ENCODE results near the gene SLC9C1. TPM values are rescaled to one million over a fixed set of nuclear protein-coding genes. Genes with fewer than 3 reads are reported as not detected.

The SLC9C1 gene
- total RNA-seq, 6 experiments from 2014 or later = not detected

GRCh38 chr3:112315791-112316190 is 21.8 kb upstream of the SLC9C1 start:
- Mint-ChIP-seq H3K27ac (no peak overlapping the region), H3K27me3 (ENCODE audit: insufficient read depth) (peaks cover 8% of the 10 kb centered on the region), H3K9me3 (no peaks in the 10 kb centered on the region), H3K4me3 (no peak overlapping the region), H3K36me3 (ENCODE audit: low read depth) (no peaks in the 10 kb centered on the region), H3K4me1 (ENCODE audit: low read depth) (no peaks in the 10 kb centered on the region)
- TF ChIP-seq, protein P1, sequence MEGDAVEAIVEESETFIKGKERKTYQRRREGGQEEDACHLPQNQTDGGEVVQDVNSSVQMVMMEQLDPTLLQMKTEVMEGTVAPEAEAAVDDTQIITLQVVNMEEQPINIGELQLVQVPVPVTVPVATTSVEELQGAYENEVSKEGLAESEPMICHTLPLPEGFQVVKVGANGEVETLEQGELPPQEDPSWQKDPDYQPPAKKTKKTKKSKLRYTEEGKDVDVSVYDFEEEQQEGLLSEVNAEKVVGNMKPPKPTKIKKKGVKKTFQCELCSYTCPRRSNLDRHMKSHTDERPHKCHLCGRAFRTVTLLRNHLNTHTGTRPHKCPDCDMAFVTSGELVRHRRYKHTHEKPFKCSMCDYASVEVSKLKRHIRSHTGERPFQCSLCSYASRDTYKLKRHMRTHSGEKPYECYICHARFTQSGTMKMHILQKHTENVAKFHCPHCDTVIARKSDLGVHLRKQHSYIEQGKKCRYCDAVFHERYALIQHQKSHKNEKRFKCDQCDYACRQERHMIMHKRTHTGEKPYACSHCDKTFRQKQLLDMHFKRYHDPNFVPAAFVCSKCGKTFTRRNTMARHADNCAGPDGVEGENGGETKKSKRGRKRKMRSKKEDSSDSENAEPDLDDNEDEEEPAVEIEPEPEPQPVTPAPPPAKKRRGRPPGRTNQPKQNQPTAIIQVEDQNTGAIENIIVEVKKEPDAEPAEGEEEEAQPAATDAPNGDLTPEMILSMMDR (IDR thresholded peaks at IDR 0.05) = no peak
- DNase-seq = no peak

DNA sequence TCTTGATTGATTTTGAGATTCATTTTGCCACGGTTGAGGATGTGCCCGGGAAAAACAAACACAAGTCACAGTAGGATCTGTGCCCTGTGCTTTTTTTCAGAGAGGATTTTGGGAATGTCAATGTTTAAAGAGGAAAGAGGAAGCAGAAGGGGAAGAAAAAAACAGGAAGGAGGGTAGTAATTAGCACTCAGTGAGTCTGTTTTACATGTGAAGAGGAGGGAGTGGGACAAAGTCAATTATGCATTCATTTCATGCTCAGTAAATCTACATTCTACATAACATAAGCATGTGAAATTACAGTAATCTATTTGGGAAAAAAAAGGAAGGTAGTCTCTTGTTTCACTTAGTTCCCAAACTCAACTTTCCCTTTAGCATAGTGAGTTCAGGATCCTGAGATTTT is 20.6 kb upstream of the SLC9C1 start:
- TF ChIP-seq, protein P1 (IDR thresholded peaks at IDR 0.05) = no peak
- H3K4me3 Mint-ChIP-seq = no peak overlapping the region
- H3K9me3 Mint-ChIP-seq = no peaks in the 10 kb centered on the region
- H3K36me3 Mint-ChIP-seq (ENCODE audit: low read depth) = no peaks in the 10 kb centered on the region
- no peak overlapping the region for H3K27ac Mint-ChIP-seq
- H3K4me1 Mint-ChIP-seq (ENCODE audit: low read depth) = no peaks in the 10 kb centered on the region
- DNase-seq = no peak
- peaks cover 8% of the 10 kb centered on the region for H3K27me3 Mint-ChIP-seq (ENCODE audit: insufficient read depth)

- Mint-ChIP-seq H3K36me3 (ENCODE audit: low read depth) (no peaks in the 10 kb centered on the region), H3K4me1 (ENCODE audit: low read depth) (peaks cover 5% of the 10 kb centered on the region; the same call in 1 of the 2 replicates), H3K27ac (no peak overlapping the region), H3K27me3 (ENCODE audit: insufficient read depth) (peaks cover 2% of the 10 kb centered on the region), H3K4me3 (no peak overlapping the region), H3K9me3 (no peaks in the 10 kb centered on the region)
- TF ChIP-seq, protein P1 (IDR thresholded peaks at IDR 0.05) = no peak
- DNase-seq = no peak
Measured at GRCh38 chr3:112308151-112308911, 14.3 kb upstream of the SLC9C1 start.

DNA sequence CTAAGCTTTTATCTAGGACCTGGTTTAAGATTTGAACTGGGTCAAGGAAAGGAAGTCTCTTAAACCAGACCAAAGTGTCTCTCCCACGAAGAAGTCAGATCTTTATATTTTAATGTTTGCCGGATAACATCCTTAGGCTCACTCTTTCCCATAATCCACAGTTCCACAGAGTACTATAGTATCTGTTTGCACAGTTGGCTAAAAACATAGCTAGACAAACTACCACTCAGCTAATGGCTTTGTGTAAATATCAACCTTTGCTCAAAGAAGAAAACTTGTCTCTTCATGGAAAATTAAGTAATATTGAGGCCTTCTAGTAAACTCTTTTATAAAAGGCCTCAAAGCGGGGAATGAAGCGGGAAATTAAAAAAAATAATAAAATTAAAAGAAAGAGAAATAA is 13.5 kb upstream of the SLC9C1 start:
- no peak for DNase-seq
- Mint-ChIP-seq H3K27me3 (ENCODE audit: insufficient read depth) (no peaks in the 10 kb centered on the region; the same call in none of the 2 replicates), H3K36me3 (ENCODE audit: low read depth) (no peaks in the 10 kb centered on the region), H3K4me3 (no peak overlapping the region), H3K27ac (no peak overlapping the region), H3K4me1 (ENCODE audit: low read depth) (peaks cover 5% of the 10 kb centered on the region; the same call in 1 of the 2 replicates), H3K9me3 (no peaks in the 10 kb centered on the region)
- TF ChIP-seq, protein P1 (IDR thresholded peaks at IDR 0.05) = no peak

GRCh38 chr3:112306825-112307224 is 12.8 kb upstream of the SLC9C1 start:
- Mint-ChIP-seq H3K4me3 (no peak overlapping the region), H3K27ac (no peak overlapping the region), H3K4me1 (ENCODE audit: low read depth) (peaks cover 5% of the 10 kb centered on the region; the same call in 1 of the 2 replicates), H3K36me3 (ENCODE audit: low read depth) (no peaks in the 10 kb centered on the region), H3K27me3 (ENCODE audit: insufficient read depth) (no peaks in the 10 kb centered on the region; the same call in none of the 2 replicates), H3K9me3 (no peaks in the 10 kb centered on the region)
- no peak for DNase-seq
- TF ChIP-seq, protein P1 (IDR thresholded peaks at IDR 0.05) = no peak

Measured in HFFc6 (cell line).